RPMI8226 (cell line): ENCODE results near the gene SPATA31A5.
"Not testable (repeated sequence)": the region's sequence is repeated elsewhere in the genome, so short reads cannot be mapped to it uniquely, and the experiment has no call there.

ENCODE experiments used
- DNase-seq: peaks from one replicate; pipeline ENCODE4 v3.0.0-alpha.2; 2015

The SPATA31A5 gene

GRCh38 chr9:60914107-60914506 is at the start of gene SPATA31A5:
TSS of gene SPATA31A5 (plus strand) at chr9:60914407. CDS start at chr9:60914436, 29 bp downstream.
- DNase-seq = not testable (repeated sequence)

- DNase-seq = not testable (repeated sequence)
Measured at GRCh38 chr9:60962990-60963350, 48.8 kb downstream of the SPATA31A5 start.

- not testable (repeated sequence) for DNase-seq
Measured at GRCh38 chr9:60966382-60966781, 52.2 kb downstream of the SPATA31A5 start.
